H9 (cell line): ENCODE measurements around the gene GPAT3. TPM values are rescaled to one million over a fixed set of nuclear protein-coding genes. Genes with fewer than 3 reads are reported as not detected.

Experiments used
- DNase-seq: peaks from one replicate; pipeline ENCODE4 v3.0.0-alpha.2; 2017
- H2AFZ ChIP-seq: one replicate; pipeline ENCODE4 v1.6.1; 2013; ENCODE audit warnings: mild to moderate bottlenecking, low read length, control low read depth, moderate library complexity
- H2AK5ac ChIP-seq: 2 replicates; pipeline ENCODE4 v1.6.1; 2013; ENCODE audit warnings: low read length, control low read depth, mixed read lengths; ENCODE audit not compliant: insufficient read length
- H2BK120ac ChIP-seq: one replicate; pipeline ENCODE4 v1.6.1; 2013; ENCODE audit warnings: low read depth, mild to moderate bottlenecking, low read length, control low read depth, inconsistent platforms; ENCODE audit not compliant: poor library complexity, severe bottlenecking
- H2BK12ac ChIP-seq: 2 replicates; pipeline ENCODE4 v1.6.1; 2013; ENCODE audit warnings: low read length, control low read depth, mixed read lengths, low read depth; ENCODE audit not compliant: insufficient read length
- H2BK15ac ChIP-seq: 2 replicates; pipeline ENCODE4 v1.6.1; 2013; ENCODE audit warnings: low read depth, low read length, control low read depth
- H2BK20ac ChIP-seq: one replicate; pipeline ENCODE4 v1.6.1; 2013; ENCODE audit warnings: low read depth, mild to moderate bottlenecking, low read length, control low read depth, inconsistent platforms; ENCODE audit not compliant: poor library complexity, severe bottlenecking
- H2BK5ac ChIP-seq: 2 replicates; pipeline ENCODE4 v1.6.1; 2013; ENCODE audit warnings: low read length, control low read depth, mixed read lengths; ENCODE audit not compliant: insufficient read length
- H3K14ac ChIP-seq: 2 replicates; pipeline ENCODE4 v1.6.1; 2013; ENCODE audit warnings: low read length, control low read depth; ENCODE audit not compliant: insufficient read depth
- H3K18ac ChIP-seq: 2 replicates; pipeline ENCODE4 v1.6.1; 2013; ENCODE audit warnings: low read depth, mild to moderate bottlenecking, mixed read lengths, low read length, control low read depth; ENCODE audit not compliant: insufficient read length
- H3K23ac ChIP-seq: 2 replicates; pipeline ENCODE4 v1.6.1; 2013; ENCODE audit warnings: low read length, control low read depth, mixed read lengths, low read depth; ENCODE audit not compliant: insufficient read length
- H3K23me2 ChIP-seq: 2 replicates; pipeline ENCODE4 v1.6.1; 2013; ENCODE audit warnings: low read depth, mild to moderate bottlenecking, mixed read lengths, low read length, control low read depth; ENCODE audit not compliant: insufficient read length, poor library complexity, severe bottlenecking
- H3K27ac ChIP-seq: 2 replicates; pipeline ENCODE4 v1.5.1; 2013; ENCODE audit warnings: low read length, control low read depth, mixed read lengths, low read depth; ENCODE audit not compliant: insufficient read length
- H3K27me3 ChIP-seq: 2 replicates; pipeline ENCODE4 v1.6.1; 2013; ENCODE audit warnings: low read length, control low read depth, inconsistent platforms; ENCODE audit not compliant: insufficient read depth
- H3K4ac ChIP-seq: 2 replicates; pipeline ENCODE4 v1.6.1; 2013; ENCODE audit warnings: low read depth, mild to moderate bottlenecking, control low read depth, inconsistent platforms, low read length, moderate library complexity
- H3K4me1 ChIP-seq: 2 replicates; pipeline ENCODE4 v1.6.1; 2013; ENCODE audit warnings: low read length, control low read depth, inconsistent platforms; ENCODE audit not compliant: insufficient read depth
- H3K4me2 ChIP-seq: 2 replicates; pipeline ENCODE4 v1.6.1; 2013; ENCODE audit warnings: low read length, control low read depth, mixed read lengths; ENCODE audit not compliant: insufficient read length, insufficient read depth
- H3K56ac ChIP-seq: 2 replicates; pipeline ENCODE4 v1.6.1; 2013; ENCODE audit warnings: low read depth, mild to moderate bottlenecking, mixed read lengths, low read length, control low read depth; ENCODE audit not compliant: insufficient read length
- H3K79me1 ChIP-seq: 2 replicates; pipeline ENCODE4 v1.6.1; 2013; ENCODE audit warnings: low read depth, mild to moderate bottlenecking, moderate library complexity, low read length, control low read depth, inconsistent platforms; ENCODE audit not compliant: insufficient read depth, poor library complexity, severe bottlenecking
- H3K79me2 ChIP-seq: 2 replicates; pipeline ENCODE4 v1.6.1; 2013; ENCODE audit warnings: low read length, control low read depth, inconsistent platforms; ENCODE audit not compliant: insufficient read depth
- H3K9ac ChIP-seq: 2 replicates; pipeline ENCODE4 v1.6.1; 2013; ENCODE audit warnings: low read length, control low read depth, mixed read lengths; ENCODE audit not compliant: insufficient read length; ENCODE audit errors: extremely low read depth
- H3K9me3 ChIP-seq: one replicate; pipeline ENCODE4 v1.6.1; 2013; ENCODE audit warnings: low read depth, low read length, inconsistent platforms; ENCODE audit not compliant: control insufficient read depth
- H3T11ph ChIP-seq: one replicate; pipeline ENCODE4 v1.6.1; 2013; ENCODE audit warnings: mild to moderate bottlenecking, low read length, control low read depth, inconsistent platforms
- H4K20me1 ChIP-seq: one replicate; pipeline ENCODE4 v1.6.1; 2013; ENCODE audit not compliant: control insufficient read depth, insufficient read length, insufficient read depth
- H4K5ac ChIP-seq: 2 replicates; pipeline ENCODE4 v1.6.1; 2013; ENCODE audit warnings: low read depth, mild to moderate bottlenecking, mixed read lengths, low read length, control low read depth; ENCODE audit not compliant: insufficient read length
- H4K8ac ChIP-seq: replicated peaks from 2 replicates; pipeline ENCODE4 v1.6.1; 2013; ENCODE audit warnings: low read length, control low read depth, mixed read lengths, low read depth; ENCODE audit not compliant: insufficient read length
- H4K91ac ChIP-seq: 2 replicates; pipeline ENCODE4 v1.6.1; 2013; ENCODE audit warnings: low read depth, mild to moderate bottlenecking, moderate library complexity, mixed read lengths, low read length, control low read depth; ENCODE audit not compliant: insufficient read length
- H3K27ac Mint-ChIP-seq, 3 experiments: 2 replicates in 2 of 3; 3 replicates in 1 of 3; pipeline ENCODE4 v1.8.0; 2020 to 2021; ENCODE audit warnings: mixed read lengths in 3 of 3, mild to moderate bottlenecking in 1 of 3, moderate library complexity in 1 of 3
- H3K27me3 Mint-ChIP-seq: 2 replicates; pipeline ENCODE4 v1.8.0; 2021; ENCODE audit warnings: low read depth, mild to moderate bottlenecking, moderate library complexity, mixed read lengths
- H3K36me3 Mint-ChIP-seq, 3 experiments: 2 replicates in 2 of 3; 3 replicates in 1 of 3; pipeline ENCODE4 v1.8.0; 2020 to 2021; ENCODE audit warnings: low read depth in 3 of 3, mixed read lengths in 3 of 3; ENCODE audit not compliant: insufficient read depth in 1 of 3
- H3K4me1 Mint-ChIP-seq, 2 experiments: 2 replicates each; pipeline ENCODE4 v1.8.0; 2020; ENCODE audit warnings: mixed read lengths in 2 of 2
- H3K4me3 Mint-ChIP-seq, 2 experiments: 2 replicates in 1 of 2; 3 replicates in 1 of 2; pipeline ENCODE4 v1.8.0; 2020 to 2021; ENCODE audit warnings: mild to moderate bottlenecking in 2 of 2, mixed read lengths in 2 of 2, moderate library complexity in 1 of 2
- H3K9me3 Mint-ChIP-seq, 2 experiments: 2 replicates in 1 of 2; 3 replicates in 1 of 2; pipeline ENCODE4 v1.8.0; 2020; ENCODE audit warnings: mild to moderate bottlenecking in 2 of 2, mixed read lengths in 2 of 2, moderate library complexity in 1 of 2
- CTCF ChIP-seq: fragments of 200-600 bp; sonication (generic); conservative IDR thresholded peaks from 3 replicates; pipeline ENCODE4 v1.8.0; 2021; ENCODE audit warnings: antibody characterized with exemption, mild to moderate bottlenecking
- WGBS: extraction: QIAGEN DNeasy Blood & Tissue Kit; methylation state at CpG from one replicate; pipeline ENCODE4 v1.1.7; 2013; ENCODE audit warnings: missing lambda C conversion rate, low lambda C conversion rate, mixed read lengths; ENCODE audit not compliant: insufficient read length; ENCODE audit errors: extremely low coverage; 5-methylcytosine and 5-hydroxymethylcytosine counted together
- total RNA-seq: library from RNA; stranded (reverse); gene quantifications from 2 replicates; pipeline ENCODE4 v1.2.1, GENCODE V29; 2021

Gene GPAT3
- total RNA-seq, 1 experiment from 2014 or later: 1.8 TPM

GRCh38 chr4:83542225-83542624 lies 6.3 kb downstream of the GPAT3 start:
- Histone ChIP-seq H3K27me3 (peaks cover 7% of the 10 kb centered on the region), H2AK5ac (no peak overlapping the region), H3K79me1 (no peaks in the 10 kb centered on the region), H3K27ac (no peak overlapping the region), H3K79me2 (no peaks in the 10 kb centered on the region), H3K14ac (no peak overlapping the region), H3K18ac (no peak overlapping the region), H4K5ac (no peak overlapping the region), H3T11ph (no peak overlapping the region), H2AFZ (no peak overlapping the region), H4K8ac (no peak overlapping the region), H2BK5ac (no peak overlapping the region), H2BK20ac (no peak overlapping the region), H3K23me2 (no peaks in the 10 kb centered on the region), H2BK12ac (no peak overlapping the region), H3K4me2 (no peak overlapping the region), H3K4me1 (no peaks in the 10 kb centered on the region), H4K20me1 (no peaks in the 10 kb centered on the region), H3K4ac (no peak overlapping the region), H2BK120ac (no peak overlapping the region), H3K9me3 (no peaks in the 10 kb centered on the region), H3K9ac (no peak overlapping the region), H2BK15ac (no peak overlapping the region), H4K91ac (no peak overlapping the region), H3K23ac (no peak overlapping the region), H3K56ac (no peak overlapping the region)
- no CpG with 5 or more reads among the region's 5 CpGs for WGBS
- Mint-ChIP-seq H3K4me1 (no peaks in the 10 kb centered on the region), H3K36me3 (no peaks in the 10 kb centered on the region), H3K27me3 (peaks cover 22% of the 10 kb centered on the region), H3K9me3 (no peaks in the 10 kb centered on the region), H3K27ac (no peak overlapping the region), H3K4me3 (no peak overlapping the region)
- DNase-seq: no peak
- TF ChIP-seq CTCF: no peak
